Fibroblast of pulmonary artery (primary cell): ENCODE measurements around the gene USP20.
A peak's percentile ranks its signal among the peaks of the same experiment; 100 is the strongest.
"Not testable (repeated sequence)": the region's sequence is repeated elsewhere in the genome, so short reads cannot be mapped to it uniquely, and the experiment has no call there.

Source experiments
- DNase-seq: peaks from one replicate; pipeline ENCODE4 v3.0.0-alpha.2; 2010; ENCODE audit warnings: low read depth
- H3K4me3 ChIP-seq: replicated peaks from 2 replicates; pipeline ENCODE4 v1.5.1; 2011; ENCODE audit warnings: low read depth, mild to moderate bottlenecking, control low read depth, low read length, moderate library complexity
- TF ChIP-seq, protein P1 (sequence below): IDR thresholded peaks from 2 replicates; pipeline ENCODE4 v1.5.1; 2011; ENCODE audit warnings: mild to moderate bottlenecking, control low read depth, low read length, inconsistent platforms; ENCODE audit errors: missing control alignments

Gene USP20

DNA sequence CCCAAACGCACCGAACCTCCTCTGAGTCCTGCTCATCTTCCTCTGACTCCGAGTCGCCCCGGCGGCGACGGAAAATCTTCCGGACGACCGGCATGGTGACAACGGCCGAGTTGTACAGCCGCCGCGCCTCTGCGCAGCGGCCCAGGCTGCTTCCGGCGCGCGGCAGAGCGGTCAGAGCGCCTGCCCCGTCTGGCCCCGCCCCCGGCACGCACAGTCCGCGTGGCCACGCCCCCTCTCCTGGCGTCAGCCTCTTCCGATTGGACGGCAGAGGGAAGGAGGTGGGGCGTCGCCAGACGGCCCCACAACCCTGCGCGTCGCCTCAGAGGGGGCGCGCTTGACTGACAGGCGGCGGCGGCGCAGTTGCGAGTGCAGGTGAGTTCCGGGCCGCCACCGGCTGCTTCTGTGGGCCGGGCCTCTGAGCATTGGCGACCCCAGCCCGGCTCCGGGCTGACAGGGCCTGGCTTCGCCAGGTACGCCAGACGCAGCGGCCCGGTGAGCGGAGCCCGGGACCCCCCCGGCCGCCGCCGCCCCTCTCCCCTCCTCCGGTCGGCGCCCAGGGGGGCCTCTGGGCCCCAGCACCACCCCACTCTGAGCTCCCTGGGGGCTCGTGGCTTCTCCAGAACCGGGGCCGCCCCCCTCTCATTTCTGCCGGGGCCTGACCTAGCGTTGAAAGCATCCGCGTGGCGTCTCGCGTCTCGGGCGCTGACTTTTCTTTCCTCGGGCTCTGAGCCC is at the start of gene USP20, which contains the start of gene C9orf78:
USP20 (plus strand) TSS at position 331 of the 732 bp plus-strand sequence. CDS start 17,098 bp downstream, outside the sequence.
C9orf78 (minus strand) TSS at position 148 of the 732 bp plus-strand sequence; CDS start at position 94, 54 bp downstream.
- peak; percentile 93 for DNase-seq
- TF ChIP-seq, protein P1, sequence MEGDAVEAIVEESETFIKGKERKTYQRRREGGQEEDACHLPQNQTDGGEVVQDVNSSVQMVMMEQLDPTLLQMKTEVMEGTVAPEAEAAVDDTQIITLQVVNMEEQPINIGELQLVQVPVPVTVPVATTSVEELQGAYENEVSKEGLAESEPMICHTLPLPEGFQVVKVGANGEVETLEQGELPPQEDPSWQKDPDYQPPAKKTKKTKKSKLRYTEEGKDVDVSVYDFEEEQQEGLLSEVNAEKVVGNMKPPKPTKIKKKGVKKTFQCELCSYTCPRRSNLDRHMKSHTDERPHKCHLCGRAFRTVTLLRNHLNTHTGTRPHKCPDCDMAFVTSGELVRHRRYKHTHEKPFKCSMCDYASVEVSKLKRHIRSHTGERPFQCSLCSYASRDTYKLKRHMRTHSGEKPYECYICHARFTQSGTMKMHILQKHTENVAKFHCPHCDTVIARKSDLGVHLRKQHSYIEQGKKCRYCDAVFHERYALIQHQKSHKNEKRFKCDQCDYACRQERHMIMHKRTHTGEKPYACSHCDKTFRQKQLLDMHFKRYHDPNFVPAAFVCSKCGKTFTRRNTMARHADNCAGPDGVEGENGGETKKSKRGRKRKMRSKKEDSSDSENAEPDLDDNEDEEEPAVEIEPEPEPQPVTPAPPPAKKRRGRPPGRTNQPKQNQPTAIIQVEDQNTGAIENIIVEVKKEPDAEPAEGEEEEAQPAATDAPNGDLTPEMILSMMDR: no peak
- H3K4me3 ChIP-seq: peak within 1 kb of the TSS; percentile 78

DNA sequence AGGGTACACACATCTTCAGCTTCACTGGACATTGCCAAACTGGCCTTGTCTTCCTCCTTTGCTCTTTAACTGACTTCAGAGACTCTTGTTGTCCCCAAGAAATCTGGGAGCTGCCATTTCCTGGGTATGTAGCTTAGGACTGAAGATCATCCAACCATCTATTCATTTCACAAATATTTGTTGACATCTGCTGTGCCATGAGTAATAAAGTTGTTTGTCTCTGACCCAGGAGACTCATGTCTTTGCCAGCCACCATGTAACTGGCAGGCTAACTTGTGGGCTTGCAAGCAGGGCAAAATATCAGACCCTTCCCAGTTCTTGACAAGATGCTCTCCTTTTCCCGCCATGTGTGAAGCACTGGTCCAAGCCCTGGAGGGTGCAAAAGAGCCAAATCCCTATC is 49.4 kb upstream of the USP20 start:
- H3K4me3 ChIP-seq: no peak overlapping the region
- TF ChIP-seq, protein P1: no peak

DNA sequence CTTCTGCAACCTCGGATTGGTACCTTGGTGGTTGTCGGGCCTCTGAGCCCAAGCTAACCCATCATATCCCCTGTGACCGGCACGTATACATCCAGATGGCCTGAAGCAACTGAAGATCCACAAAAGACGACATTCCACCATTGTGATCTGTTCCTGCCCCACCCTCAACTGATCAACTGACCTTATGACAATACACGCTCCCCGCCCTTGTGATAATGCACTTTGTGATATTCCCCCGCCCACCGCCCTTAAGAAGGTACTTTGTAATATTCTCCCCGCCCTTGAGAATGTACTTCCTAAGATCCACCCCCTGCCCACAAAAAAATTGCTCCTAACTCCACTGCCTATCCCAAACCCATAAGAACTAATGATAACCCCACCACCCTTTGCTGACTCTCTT is 48.8 kb upstream of the USP20 start:
- no peak overlapping the region for H3K4me3 ChIP-seq
- no peak for DNase-seq
- TF ChIP-seq, protein P1: no peak

More for the DNA sequence above, 49.4 kb upstream of the USP20 start:
- no peak for DNase-seq

DNA sequence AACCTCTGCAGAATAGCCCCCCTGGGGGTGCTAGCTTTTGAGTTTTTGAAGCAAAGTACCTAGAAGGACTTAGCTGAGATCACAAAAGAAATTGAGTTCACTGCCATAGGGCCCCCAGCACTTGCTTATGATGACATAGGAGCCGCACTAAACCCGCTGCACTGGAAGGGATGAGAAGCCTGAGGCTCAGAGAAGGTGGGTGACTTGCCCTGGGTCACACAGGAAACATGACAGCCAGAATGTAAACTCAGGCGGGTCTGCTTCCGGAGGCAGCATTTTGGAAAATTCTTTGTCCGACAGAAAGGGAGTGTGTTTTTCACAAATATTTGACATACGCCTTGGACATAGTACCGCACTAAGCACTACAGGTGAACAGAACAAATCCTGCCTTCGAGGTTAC is 40.7 kb upstream of the USP20 start:
- TF ChIP-seq, protein P1: no peak
- H3K4me3 ChIP-seq: no peak overlapping the region
- DNase-seq: no peak

DNA sequence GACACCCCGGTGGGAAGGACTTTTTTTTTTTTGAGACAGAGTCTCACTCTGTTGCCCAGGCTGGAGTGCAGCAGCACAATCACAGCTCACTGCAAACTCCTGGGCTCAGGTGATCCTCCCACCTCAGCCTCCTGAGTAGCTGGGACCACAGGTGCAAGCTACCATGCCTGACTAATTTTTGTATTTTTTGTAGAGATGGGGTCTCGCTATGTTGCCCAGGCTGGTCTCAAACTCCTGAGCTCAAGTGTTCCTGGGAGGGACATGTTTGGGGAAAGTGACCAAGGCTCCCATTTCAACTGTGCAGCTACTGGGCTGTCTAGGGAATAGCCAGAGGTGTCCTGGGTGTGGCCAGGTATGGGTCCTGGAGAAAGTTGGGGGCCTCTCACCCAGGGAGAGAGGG is 39.2 kb upstream of the USP20 start:
- DNase-seq, H3K4me3 ChIP-seq: not testable (repeated sequence)

DNA sequence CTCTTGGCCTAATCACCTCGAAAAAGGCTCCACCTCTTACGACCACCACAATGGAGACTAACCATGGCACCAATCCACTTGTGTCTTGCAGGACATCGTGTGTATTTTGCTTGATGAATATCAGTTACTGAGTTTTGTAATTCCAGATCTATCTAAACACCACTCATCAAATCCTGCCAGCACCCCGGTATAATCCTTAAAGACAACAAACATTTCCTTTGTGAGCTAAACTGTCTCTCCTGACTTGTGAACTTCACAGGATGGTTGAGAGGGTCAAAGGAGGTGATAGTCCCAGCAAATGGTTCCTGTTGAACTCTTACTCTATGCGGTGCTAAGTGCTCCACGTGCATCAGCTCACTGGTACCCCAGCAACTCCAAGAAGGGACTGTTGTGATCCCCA is 36.3 kb upstream of the USP20 start:
- no peak for DNase-seq
- no peak overlapping the region for H3K4me3 ChIP-seq
- TF ChIP-seq, protein P1: no peak

DNA sequence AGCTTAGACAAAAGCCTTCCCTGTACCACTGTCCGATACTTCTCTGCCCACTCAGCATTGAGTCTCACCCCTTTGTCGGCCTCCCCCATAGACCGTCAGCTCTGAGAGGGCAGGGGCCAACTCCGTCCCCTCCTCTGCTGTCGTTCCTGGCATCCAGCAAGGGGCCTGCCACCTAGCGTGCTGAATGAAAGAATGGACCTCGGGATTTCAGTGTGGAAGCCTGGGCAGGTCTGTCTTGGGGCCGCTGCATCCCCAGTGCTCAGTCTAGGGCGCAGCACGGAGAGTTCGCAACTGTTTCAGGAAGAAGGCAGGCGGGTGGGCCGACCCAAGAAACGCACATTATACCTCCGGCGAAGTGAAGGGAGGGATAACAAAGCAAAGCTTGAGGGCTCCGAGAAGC is 33.8 kb upstream of the USP20 start:
- H3K4me3 ChIP-seq: no peak overlapping the region
- TF ChIP-seq, protein P1: no peak
- DNase-seq: no peak
